HTERT RPE-1 (cell line): ENCODE results near the gene BRMS1.
"Not testable (repeated sequence)": the region's sequence is repeated elsewhere in the genome, so short reads cannot be mapped to it uniquely, and the experiment has no call there.

Experiments used
- in situ Hi-C: fragments of 300-500 bp; cut with MboI; formaldehyde crosslinking; loops from 4 replicates; pipeline ENCODE4 v1.14.3; 2020; ENCODE audit warnings: low sequenced_read_pairs

Gene BRMS1

DNA sequence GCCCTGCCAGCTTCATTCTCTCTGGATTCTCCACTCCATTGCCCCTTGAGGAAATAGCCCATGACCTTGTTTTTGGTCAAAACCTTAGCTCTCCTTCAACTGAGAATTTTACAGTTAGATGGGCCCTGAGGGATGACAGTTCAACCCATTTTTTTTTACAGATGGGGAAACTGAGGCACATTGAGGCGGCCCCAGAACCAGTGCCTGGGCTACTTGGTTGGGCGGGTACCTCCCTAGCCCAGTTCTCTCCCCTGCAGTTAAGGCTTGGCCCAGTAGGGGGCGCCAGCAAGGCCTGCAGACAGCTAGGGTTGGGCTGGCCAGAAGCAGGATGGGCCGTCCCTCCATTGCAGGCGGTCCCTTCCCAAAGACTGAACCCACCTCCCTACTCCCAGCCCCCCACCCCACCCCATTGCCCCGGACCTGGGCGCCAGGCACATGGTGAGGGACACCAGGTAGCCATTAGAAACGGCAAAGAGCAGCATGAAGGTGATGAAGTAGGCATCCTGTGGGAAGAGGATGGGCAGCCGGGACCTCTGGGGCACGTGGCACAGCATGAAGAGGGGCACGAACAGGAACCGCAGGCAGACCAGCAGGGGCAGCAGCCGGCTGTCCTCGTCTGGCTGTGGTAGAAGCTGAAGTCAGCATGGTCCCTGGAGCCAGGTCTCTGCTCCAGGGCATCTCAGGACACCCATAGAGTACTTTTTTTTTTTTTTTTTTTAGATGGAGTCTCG lies 19.1 kb upstream of the BRMS1 start:
- in situ Hi-C loops = no loop called here

DNA sequence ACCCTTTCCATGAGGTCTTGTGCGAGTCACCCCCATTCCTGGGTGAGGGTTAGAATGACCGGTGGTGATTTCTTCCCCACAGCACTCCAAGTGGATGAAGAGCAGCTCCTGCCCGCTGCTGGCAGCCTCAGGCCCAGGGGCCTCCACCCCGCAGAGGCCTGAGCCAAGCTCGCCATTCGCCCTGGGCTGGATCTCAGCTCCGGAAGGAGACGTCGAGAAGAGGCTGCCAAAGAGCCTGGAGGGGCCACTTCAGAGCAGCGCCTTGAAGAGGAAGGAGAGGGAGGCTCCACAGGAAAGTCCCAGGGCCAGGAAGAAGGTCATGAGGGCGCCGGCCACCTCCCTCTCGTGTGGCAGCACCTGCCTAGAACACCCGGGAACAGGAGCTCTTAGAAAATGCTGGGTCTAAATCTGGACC lies 18.3 kb upstream of the BRMS1 start:
- in situ Hi-C loops = no loop called here

DNA sequence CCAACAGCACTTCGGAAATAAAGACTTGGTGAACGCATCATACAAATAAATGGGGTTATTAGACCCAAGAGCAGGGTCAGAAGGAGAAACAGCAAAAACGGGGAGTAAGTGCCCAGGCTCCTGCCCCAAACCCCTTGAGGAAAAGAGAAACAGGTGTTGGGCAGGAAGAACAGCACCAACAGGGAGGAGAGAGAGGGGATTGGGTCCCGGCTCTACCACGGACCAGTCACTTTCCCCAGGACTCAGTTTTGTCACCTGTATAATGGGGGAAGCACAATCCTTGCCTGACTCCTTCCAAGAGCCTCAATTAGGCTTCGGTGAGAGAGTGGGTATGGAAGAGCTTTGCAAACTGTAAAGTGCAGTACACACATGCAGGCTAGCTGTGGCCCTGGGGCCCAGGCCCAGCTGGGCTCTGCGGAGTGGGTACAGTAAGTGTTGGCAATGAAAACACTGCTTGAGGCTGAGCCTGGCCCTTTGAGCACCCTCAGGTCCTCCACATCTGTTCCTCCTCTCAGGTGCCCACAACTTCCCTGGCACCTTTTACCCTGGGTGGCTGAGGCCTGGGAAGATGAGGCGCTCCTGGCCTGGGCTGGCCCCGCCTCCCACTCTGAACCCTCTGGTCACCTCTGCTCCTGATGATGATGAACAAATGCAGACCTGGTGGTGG lies 17.7 kb upstream of the BRMS1 start:
- in situ Hi-C loops = no loop called here

DNA sequence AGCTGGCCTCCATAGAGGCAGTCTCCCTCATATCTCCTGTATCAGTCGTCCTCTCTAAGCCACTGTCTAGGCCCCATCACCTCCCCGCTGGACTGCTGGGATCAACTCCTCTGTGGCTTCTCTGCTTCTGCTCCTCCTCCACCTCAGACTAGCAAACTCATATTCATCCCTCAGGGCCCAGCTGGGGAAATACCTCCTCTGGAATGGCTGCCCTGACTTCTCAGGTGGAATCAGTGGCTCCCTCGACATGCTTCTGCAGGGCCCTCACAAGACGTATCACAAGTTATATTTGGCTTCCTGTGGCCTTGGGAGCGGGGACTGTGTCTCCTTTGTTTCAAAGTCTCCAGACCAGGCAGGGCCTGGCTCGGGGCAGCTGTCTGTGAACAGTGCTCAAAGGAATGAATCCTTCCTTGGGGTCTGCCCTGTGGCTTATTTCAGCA lies 16.6 kb upstream of the BRMS1 start:
- in situ Hi-C loops = no loop called here

DNA sequence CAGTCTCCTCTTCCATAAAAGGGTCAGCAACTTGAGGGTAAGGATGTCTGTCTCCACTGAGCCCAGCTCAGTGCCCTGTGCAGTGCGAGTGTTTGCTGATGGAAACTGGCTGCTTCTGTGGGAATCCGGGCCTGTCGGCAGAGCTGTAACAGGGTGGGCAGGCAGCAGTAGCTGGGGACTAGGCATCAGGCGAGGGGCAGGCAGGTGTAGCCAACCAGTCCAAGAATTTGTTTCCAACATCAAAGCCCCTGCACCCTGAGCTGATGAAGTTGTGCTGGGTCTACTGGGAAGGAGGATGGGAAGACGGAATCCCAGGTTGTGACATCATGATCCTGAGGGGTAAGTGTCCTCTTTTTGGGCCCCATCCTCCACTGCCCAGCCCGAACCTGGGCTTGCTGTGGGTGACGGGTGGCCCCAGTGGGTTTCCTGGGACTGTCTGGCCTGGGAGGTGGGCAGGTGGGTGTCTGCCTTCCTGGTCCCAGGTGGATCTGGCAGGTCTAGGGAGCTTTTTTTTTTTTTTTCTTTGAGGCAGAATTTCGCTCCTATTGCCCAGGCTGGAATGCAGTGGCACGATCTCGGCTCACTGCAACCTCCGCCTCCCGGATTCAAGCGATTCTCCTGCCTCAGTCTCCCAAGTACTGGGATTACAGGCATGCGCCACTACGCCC lies 15.6 kb upstream of the BRMS1 start:
- in situ Hi-C loops = no loop called here

DNA sequence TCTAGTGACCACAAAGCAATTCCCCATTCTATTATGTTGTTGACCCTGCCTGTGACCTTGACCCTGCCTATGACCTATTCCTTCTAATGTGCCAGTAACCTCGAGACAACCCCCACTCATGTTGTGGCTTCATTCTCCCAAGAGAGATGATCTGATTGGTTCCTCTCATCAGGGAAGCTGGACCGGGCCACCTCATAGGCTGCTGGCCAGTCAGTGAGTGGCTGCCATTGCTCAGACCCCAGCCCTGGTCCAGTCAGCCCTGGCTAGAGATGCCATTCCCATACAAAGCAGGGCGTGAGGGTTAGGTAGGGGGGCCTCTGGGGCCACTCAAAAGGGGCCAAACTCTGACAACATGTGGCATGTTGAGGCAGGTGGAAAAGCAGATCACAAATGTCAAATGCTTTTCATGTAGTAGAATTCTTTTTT lies 14.8 kb upstream of the BRMS1 start:
- in situ Hi-C loops = no loop called here

DNA sequence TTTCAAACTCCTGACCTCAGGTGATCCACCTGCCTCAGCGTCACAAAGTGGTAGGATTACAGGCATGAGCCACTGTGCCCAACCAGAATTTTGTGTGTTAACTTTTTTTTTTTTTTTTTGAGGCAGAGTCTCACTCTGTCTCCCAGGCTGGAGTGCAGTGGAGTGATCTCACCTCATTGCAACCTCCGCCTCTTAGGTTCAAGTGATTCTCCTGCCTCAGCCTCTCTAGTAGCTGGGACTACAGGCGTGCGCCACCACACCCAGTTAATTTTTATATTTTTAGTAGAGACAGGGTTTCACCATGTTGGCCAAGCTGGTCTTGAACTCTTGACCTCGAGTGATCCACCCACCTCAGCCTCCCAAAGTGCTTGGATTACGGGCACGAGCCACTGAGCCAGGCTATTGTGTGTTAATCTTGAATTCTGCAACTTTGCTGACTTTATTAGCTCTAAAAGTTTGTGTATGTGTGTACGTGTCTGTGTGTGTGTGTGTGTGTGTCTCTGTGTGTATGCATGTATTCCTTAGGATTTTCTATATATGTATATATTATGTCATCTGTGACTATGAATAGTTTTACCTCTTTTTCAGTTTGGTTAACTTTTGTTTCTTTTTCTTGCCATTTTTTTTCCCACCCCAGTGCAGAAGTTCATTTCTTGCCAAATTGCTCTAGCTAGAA lies 5.8 kb upstream of the BRMS1 start:
- in situ Hi-C loops = not testable (repeated sequence)

DNA sequence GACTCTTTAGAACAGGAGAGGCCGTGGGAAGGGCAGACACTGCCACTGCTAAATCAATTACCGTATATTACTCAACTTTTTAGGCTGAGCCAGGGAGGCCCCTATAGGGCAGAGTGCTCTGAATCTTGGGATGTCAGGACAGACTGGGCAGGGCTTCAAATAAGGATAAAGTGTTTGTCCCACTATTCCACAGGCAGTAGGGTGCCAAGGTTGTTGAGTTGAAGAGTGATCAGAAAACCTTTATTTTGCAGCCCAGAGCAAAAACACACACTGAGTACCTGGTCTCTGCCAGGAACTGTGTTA lies 4.1 kb upstream of the BRMS1 start:
- in situ Hi-C loops = no loop called here

DNA sequence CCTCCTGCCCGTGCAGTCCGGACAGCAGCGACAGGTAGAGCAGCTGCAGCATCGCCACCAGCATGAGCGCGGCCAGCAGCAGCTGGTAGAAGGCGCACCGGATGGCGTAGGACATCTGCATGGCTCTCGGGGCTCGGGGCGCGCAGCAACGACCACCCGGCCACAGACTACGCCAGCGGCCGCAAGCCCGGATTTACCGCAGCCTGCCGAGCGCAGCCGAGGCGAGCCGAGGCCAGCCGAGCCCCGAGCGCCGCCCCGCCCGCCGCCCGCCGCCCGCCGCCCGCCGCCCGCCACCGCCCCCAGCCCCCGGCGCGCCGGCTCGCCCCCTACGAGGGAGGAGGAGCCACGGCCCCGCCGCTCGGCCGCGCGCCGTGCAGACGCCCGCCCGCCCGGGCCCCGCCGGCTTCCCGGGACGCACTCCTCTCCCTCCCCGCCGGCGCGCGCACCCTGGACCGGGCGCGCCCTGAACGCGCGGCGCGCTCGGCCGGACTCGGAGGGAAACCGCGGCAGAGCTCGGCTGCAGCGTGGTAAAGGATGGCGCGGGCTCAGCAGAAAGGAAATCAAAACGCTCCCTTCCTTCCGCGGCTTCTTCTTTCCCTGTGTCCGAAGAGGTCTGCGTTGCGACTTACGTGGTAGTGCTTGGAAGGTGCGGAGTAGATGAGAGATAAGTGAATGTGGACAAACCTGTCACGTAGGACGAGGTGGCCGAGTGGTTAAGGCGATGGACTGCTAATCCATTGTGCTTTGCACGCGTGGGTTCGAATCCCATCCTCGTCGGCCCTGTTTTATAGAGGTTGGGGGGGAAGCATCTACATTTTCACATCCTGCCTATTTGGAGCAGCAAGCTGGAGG lies 2.7 kb upstream of the BRMS1 start, which contains the start of gene B4GAT1:
TSS of gene B4GAT1 (minus strand) at position 205 of the 852 bp plus-strand sequence. CDS start at position 121, 84 bp downstream.
- in situ Hi-C loops = no loop called here

DNA sequence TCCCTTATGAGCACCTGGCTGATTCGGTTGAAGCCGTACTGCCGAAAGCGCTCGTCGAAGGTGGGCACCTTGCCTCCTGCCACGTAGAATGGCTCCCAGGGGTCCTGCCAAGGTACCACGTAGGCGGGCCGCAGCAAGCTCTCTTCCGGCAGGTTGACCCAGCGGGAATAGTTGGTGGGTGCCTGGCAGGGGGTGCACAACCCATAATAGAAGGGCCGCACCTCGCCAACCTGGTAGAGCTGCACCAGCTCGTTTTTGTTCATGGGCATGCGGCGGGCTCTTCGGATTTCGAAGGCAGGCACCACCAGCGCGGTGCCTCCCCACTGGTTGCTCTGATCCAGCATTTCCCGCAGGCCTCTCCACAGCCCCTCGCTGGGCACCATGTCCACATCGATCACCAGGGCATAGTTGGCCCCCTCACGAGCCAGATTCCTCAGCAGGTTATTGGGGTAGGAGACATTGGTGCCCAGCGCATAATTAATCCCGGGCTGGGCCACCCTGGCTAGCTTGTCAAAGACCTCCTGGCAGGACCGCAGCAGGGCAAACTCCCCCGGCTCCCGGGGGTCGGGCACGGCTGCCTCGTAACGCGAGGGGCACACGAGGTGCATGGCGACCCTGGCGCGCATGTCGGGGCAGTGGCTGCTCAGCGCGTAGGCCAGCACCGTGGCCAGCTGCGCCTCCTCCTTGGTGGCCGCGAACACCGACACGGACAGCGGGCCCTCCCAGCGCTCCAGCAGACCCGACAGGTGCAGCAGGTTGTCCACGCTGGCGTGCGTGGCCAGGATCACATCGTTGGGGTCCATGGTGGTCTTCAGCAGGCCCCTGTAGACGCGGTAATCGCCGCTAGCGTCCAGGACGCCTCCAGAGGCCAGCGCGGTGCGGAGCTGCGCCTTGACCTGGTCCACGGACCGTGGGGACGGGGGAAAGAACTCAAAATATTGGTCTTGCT lies 1.8 kb upstream of the BRMS1 start:
- in situ Hi-C loops = no loop called here

DNA sequence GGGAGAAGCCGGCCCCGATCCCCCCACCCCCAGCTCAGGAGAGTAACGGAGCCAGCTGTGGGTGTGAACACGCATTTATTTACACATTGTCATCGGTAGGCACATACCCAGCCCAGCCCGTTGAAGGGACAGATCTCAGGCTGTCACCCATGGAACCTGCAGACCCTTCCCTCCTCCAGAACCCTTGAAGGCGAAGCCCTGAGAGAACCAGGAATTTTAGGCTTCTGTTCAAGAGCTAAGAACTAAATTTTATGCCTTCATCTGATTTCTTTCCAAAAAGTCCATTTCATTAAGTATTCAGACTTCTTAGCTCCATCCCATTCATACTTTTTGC lies 379 bp upstream of the BRMS1 start:
- in situ Hi-C loops = no loop called here

DNA sequence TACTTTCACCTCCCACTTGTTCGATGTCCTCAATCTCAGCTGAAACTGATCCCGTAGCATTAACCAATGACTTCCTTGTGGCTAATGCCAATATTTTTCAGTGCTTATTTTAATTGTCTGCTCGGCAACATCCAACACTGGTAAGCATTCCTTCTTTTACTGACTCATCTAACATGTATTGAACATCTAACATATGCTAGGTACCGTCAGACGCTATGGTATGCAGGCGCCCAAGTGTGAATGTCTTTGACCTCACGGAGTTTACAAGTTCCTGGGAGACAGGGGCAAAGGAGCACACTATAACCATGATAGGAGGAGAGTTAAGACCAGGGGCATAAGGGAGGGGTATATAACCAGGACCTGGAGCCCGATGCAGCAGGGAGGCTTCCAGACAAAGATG lies 1.7 kb downstream of the BRMS1 start:
- in situ Hi-C loops = no loop called here

DNA sequence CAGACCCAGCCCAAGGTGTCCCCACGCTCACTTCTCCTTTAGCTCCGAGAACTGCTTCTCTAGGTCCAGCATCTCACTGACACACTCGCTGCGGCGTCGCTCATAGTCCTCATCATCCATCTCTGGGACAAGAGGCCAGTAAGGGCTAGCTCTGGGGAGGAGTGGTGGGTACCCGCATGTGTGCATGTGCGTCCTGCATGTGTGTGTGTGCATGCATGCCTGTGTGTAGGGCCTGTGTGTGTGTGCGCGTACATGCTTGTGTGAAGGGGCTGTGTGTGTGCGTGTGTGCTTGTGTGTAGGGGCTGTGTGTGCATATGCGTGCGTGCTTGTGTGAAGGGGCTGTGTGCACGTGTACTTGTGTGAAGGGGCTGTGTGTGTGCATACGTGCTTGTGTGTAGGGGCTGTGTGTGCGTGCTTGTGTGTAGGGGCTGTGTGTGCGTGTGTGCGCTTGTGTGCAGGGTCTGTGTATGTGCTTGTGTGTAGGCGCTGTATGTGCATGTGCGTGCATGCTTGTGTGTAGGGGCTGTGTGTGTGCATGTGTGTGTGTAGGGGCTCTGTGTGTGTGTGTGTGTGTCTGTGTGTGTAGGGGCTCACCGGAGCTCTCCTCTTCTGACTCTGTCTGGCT lies 3.3 kb downstream of the BRMS1 start:
- in situ Hi-C loops = no loop called here

DNA sequence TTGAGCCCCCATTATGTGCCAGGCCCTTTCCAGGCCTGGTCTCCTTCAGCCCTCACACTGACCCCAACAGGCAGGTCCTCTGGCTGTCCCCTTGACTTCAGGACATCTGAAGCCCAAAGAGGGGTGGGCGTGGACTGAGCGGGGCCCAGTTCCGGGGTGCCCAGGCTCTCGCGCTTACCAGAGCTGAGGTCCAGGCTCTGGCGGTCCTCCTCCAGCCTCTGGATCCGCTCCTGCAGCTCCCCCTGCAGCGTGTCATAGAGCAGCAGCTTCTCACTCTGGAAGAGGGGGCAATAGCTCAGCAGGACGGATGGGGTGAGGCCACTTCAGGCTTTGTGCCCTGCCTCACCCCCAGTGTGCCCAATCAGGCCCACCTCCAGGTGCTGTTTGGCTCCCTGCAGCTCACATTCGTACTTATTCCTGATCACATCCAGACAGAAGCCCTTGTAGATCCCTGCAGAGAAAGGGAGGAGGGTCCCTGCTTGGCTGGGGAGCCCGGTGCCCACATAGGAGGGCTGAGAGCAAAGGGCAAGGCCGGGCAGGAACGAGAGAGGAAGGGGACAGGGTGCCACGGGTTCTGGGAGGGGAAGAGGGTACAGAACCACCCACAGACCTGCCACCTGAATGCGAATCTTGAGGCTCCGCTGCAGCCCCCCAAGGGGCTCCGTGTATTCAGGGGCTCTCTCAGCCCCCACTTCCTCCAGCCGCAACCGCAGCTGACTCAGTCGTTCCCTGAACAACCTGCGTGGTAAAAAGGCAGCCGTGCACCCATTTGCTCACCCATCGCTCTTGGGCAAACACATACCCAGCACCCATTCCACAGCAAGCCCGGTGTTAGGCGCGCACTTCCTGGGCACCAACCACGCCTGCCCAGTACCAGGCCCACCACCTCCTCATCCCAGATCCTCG lies 4.1 kb downstream of the BRMS1 start:
- in situ Hi-C loops = no loop called here

DNA sequence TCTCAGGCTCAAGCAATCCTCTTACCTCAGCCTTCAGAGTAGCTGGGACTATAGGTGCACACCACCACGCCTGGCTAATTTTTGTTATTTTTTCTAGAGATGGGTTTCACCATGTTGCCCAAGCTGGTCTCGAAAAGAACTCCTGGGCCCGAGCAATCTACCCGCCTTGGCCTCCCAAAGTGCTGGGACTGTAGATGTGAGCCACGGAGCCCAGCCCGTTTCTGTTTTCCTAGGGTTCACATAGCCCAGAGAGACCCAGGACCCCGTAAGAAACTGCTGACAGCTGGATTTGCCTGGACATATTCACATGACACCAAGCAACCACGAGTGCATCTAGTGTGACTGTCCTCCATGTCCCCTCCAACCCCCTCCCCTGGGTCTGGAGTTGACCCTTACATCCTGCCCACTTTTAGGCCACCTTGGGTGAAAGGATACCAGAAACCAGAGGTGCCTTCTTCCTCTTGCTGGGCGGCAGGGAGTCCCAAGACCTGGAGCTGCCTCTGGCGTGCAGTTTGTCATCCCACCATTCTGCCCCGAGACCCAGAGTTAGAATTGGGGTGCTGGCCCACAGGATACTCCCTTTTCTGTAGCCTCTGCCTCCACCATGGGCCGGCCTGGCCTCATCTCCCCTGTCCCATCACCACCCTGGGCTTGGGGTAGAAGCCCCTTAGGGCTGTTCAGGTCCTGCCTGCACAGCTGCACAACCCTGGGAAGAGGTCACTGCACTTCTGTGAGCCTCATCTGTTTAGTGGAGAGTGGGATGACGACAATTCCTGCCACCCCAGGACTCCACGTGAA lies 5.0 kb downstream of the BRMS1 start:
- in situ Hi-C loops = no loop called here

DNA sequence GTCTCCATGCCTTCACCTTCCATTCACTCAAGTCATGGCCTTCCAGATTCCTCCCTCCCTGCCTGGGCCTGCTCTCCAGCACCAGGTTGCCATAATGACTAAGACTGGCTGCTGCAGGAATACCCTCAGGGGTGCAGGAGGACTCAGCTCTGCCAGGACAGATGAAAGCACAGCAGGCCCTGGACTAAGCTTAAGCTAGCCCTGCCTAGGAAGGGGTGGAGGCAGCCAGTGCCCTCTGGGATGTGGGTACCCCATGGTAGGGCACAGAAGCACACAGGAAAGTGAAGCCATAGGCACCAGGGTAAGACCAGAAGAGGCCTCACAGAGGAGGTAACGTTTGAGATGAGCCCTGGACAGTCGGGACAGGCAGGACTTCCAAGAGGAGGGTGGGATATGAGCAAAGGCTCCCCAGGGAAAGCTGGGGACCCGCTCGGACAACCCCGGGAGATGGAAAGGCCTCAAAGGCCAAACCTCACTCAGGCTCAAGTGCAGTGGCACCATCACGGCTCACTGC lies 5.7 kb downstream of the BRMS1 start:
- in situ Hi-C loops = no loop called here
